B cell (primary cell): ENCODE data around the gene ARMC12. TPM values are rescaled to one million over a fixed set of nuclear protein-coding genes. Genes with fewer than 3 reads are reported as not detected.

Source experiments
- ATAC-seq: fragments of 200-7000 bp; cut with Tn5 transposase; one replicate; pipeline ENCODE4 v1.10.0; 2021; ENCODE audit warnings: low read depth, mild to moderate bottlenecking, moderate number of reproducible peaks, moderate library complexity
- CTCF ChIA-PET: fragments of 350-600 bp; sonication (Branson Sonifier 250); formaldehyde crosslinking; loops from one replicate; lab custom pipeline; 2021; ENCODE audit warnings: antibody characterized with exemption, inconsistent platforms; lab: Charles Lee
- POLR2A ChIA-PET: fragments of 350-600 bp; sonication (Branson Sonifier 250); formaldehyde crosslinking; loops from one replicate; lab custom pipeline; 2021; ENCODE audit warnings: antibody characterized with exemption; lab: Charles Lee
- DNase-seq: peaks from one replicate; pipeline ENCODE4 v3.0.0; 2013
- H2AFZ ChIP-seq: 2 replicates; pipeline ENCODE4 v1.6.1; 2012; ENCODE audit warnings: mild to moderate bottlenecking, low read depth, low read length; ENCODE audit not compliant: insufficient read depth, poor library complexity, severe bottlenecking
- H3K27ac ChIP-seq, 2 donors: 1 replicate in 1 of 2; 2 replicates in 1 of 2; pipeline ENCODE4 v1.5.1; 2012 to 2013; ENCODE audit warnings: low read length in 2 of 2, mild to moderate bottlenecking in 2 of 2, moderate library complexity in 1 of 2
- H3K27me3 ChIP-seq, 4 experiments: fragments of 200-600 bp in 1 of 4; sonication (generic) in 1 of 4; replicated peaks in 1 of 4; 1 replicate in 2 of 4; 2 replicates in 2 of 4; pipeline versions ENCODE4 v1.6.1 to v1.7.0; 2013 to 2016; ENCODE audit warnings: low read length in 3 of 4, mild to moderate bottlenecking in 2 of 4, mixed read lengths in 1 of 4, moderate library complexity in 1 of 4; ENCODE audit not compliant: insufficient read depth in 4 of 4, control insufficient read depth in 3 of 4; ENCODE audit errors: control extremely low read depth in 1 of 4
- H3K36me3 ChIP-seq, 2 experiments: replicated peaks in 1 of 2; 1 replicate in 1 of 2; 2 replicates in 1 of 2; pipeline versions ENCODE4 v1.6.1 to v1.7.1; 2013; ENCODE audit warnings: low read length in 1 of 2; ENCODE audit not compliant: insufficient read depth in 2 of 2, control insufficient read depth in 1 of 2; ENCODE audit errors: control extremely low read depth in 1 of 2, extremely low read depth in 1 of 2
- H3K4me1 ChIP-seq, 2 donors: fragments of 200-600 bp in 1 of 2; sonication (generic) in 1 of 2; 1 replicate in 1 of 2; 2 replicates in 1 of 2; pipeline versions ENCODE4 v1.5.1 to v1.6.1; 2013 to 2017; ENCODE audit warnings: low read length in 2 of 2; ENCODE audit not compliant: control insufficient read depth in 2 of 2, insufficient read depth in 2 of 2
- H3K4me2 ChIP-seq: replicated peaks from 2 replicates; pipeline ENCODE3; 2012; ENCODE audit warnings: mild to moderate bottlenecking, low read depth, low read length; ENCODE audit not compliant: poor library complexity, severe bottlenecking
- H3K4me3 ChIP-seq, 5 experiments: fragments of 200-600 bp in 1 of 5; sonication (generic) in 1 of 5; 1 replicate in 3 of 5; 2 replicates in 2 of 5; pipeline versions ENCODE4 v1.5.1 to v1.7.0; 2011 to 2016; ENCODE audit warnings: low read length in 4 of 5, mild to moderate bottlenecking in 4 of 5, low read depth in 2 of 5, control low read depth in 1 of 5, moderate library complexity in 1 of 5; ENCODE audit not compliant: insufficient read depth in 1 of 5; ENCODE audit errors: control extremely low read depth in 1 of 5, extremely low read depth in 1 of 5
- H3K79me2 ChIP-seq: fragments of 200-600 bp; sonication (generic); one replicate; pipeline ENCODE4 v1.6.0; 2016; ENCODE audit warnings: low read length; ENCODE audit not compliant: control insufficient read depth, insufficient read depth
- H3K9ac ChIP-seq: fragments of 200-600 bp; sonication (generic); 2 replicates; pipeline ENCODE4 v1.6.1; 2017; ENCODE audit warnings: mild to moderate bottlenecking, low read length, moderate library complexity
- H3K9me3 ChIP-seq, 3 donors: one replicate each; pipeline versions ENCODE4 v1.6.1 to v1.7.1; 2013; ENCODE audit warnings: low read length in 2 of 3; ENCODE audit not compliant: control insufficient read depth in 2 of 3, insufficient read depth in 1 of 3; ENCODE audit errors: control extremely low read depth in 1 of 3
- H4K20me1 ChIP-seq: 2 replicates; pipeline ENCODE4 v1.6.0; 2012; ENCODE audit warnings: mild to moderate bottlenecking, low read length; ENCODE audit not compliant: insufficient read depth, control insufficient read depth, poor library complexity, severe bottlenecking
- H3K27ac Mint-ChIP-seq: one replicate; pipeline ENCODE4 v1.8.0; 2021; ENCODE audit warnings: mixed read lengths
- H3K27me3 Mint-ChIP-seq: one replicate; pipeline ENCODE4 v1.8.0; 2021; ENCODE audit warnings: mixed read lengths
- H3K4me1 Mint-ChIP-seq: one replicate; pipeline ENCODE4 v1.8.0; 2021; ENCODE audit warnings: mixed read lengths
- H3K4me3 Mint-ChIP-seq: one replicate; pipeline ENCODE4 v1.8.0; 2021; ENCODE audit warnings: mixed read lengths
- H3K9me3 Mint-ChIP-seq: one replicate; pipeline ENCODE4 v1.8.0; 2022; ENCODE audit warnings: mixed read lengths; ENCODE audit not compliant: insufficient read depth
- EZH2 ChIP-seq: IDR thresholded peaks from 2 replicates; pipeline ENCODE4 v1.6.1; 2012; ENCODE audit warnings: borderline replicate concordance, low read depth, mild to moderate bottlenecking, moderate library complexity, low read length; ENCODE audit not compliant: insufficient read depth, poor library complexity, severe bottlenecking
- WGBS: methylation state at CpG from one replicate; pipeline ENCODE4 v1.1.5; 2013; ENCODE audit warnings: missing lambda C conversion rate; ENCODE audit not compliant: insufficient coverage; 5-methylcytosine and 5-hydroxymethylcytosine counted together
- intact Hi-C: fragments of 100-400 bp; cut with micrococcal nuclease; formaldehyde crosslinking; loops from one replicate; pipeline ENCODE4 v1.10.0; 2022
- polyA plus RNA-seq: library from polyadenylated mRNA; depleted of rRNA; stranded (reverse); fragments of >200 nt; gene quantifications from 2 replicates; pipeline ENCODE4 v1.2.3, GENCODE V29; 2012
- total RNA-seq, 2 donors: library from RNA; stranded (reverse); fragments of 120-200 nt in 1 of 2; gene quantifications; 1 replicate in 1 of 2; 2 replicates in 1 of 2; pipeline versions ENCODE4 v1.2.3 to v1.2.4, GENCODE V29; 2013 to 2022
- TF ChIP-seq, protein P1 (sequence below): fragments of 200-600 bp; IDR thresholded peaks from one replicate; pipeline ENCODE4 v1.8.0; 2022; ENCODE audit warnings: antibody characterized with exemption, mild to moderate bottlenecking

ARMC12 gene
- total and polyA plus RNA-seq, 2 donors (not counting 1 experiment from before 2014, with no cell fraction given), result 0.52 to 2.8 TPM

DNA sequence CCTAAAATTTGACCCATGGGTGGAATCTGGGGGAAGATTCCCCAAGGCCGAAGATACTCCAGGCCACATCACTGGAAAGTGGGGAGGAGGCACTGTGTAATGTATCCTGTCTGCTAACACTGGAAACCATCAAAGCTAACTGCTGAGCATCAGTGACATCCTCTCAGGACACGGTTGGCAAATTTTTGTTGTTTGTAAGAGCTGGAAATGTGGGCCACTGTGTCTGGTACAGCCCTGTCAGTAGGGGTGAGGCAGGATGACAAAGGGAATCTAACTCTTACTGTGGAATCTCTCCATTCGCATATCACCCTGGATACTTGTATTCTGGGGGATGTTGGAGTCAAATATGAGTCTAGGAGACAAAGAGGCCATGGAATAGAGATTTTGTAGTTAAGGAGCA, 22.6 kb downstream of the ARMC12 start:
- no peak overlapping the region for H3K27ac ChIP-seq
- H3K4me1 ChIP-seq, result peaks cover 27 to 31% of the 10 kb centered on the region in 2 donors
- ChIA-PET POLR2A (no interaction called here), CTCF (interaction anchor here (1.0 kb wide), 1 partner anchor 12 kb away, joined by 3 read pairs; no protein-coding TSS in a partner anchor)
- peaks cover 0 to 16% (median 6%) of the 10 kb centered on the region in 3 donors for H3K9me3 ChIP-seq
- H2AFZ ChIP-seq, result no peak overlapping the region
- WGBS, result 10% methylated on average over 2 of the region's 3 CpGs
- peaks cover 35% of the 10 kb centered on the region for H3K27me3 Mint-ChIP-seq
- H3K27me3 ChIP-seq, result peaks cover 0 to 29% (median 18%) of the 10 kb centered on the region in 4 experiments
- no peak overlapping the region for H3K4me3 Mint-ChIP-seq
- H3K9ac ChIP-seq, result no peak overlapping the region
- peaks cover 40% of the 10 kb centered on the region for H3K4me1 Mint-ChIP-seq
- TF ChIP-seq, protein P1, sequence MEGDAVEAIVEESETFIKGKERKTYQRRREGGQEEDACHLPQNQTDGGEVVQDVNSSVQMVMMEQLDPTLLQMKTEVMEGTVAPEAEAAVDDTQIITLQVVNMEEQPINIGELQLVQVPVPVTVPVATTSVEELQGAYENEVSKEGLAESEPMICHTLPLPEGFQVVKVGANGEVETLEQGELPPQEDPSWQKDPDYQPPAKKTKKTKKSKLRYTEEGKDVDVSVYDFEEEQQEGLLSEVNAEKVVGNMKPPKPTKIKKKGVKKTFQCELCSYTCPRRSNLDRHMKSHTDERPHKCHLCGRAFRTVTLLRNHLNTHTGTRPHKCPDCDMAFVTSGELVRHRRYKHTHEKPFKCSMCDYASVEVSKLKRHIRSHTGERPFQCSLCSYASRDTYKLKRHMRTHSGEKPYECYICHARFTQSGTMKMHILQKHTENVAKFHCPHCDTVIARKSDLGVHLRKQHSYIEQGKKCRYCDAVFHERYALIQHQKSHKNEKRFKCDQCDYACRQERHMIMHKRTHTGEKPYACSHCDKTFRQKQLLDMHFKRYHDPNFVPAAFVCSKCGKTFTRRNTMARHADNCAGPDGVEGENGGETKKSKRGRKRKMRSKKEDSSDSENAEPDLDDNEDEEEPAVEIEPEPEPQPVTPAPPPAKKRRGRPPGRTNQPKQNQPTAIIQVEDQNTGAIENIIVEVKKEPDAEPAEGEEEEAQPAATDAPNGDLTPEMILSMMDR, result no peak
- TF ChIP-seq EZH2, result no peak
- no peak overlapping the region for H3K4me3 ChIP-seq
- H3K36me3 ChIP-seq, result no peaks in the 10 kb centered on the region
- peak overlapping the region; percentile 20 for H3K4me2 ChIP-seq
- H4K20me1 ChIP-seq, result no peaks in the 10 kb centered on the region
- ATAC-seq (no peak), DNase-seq (no peak)
- H3K9me3 Mint-ChIP-seq, result peaks cover 3% of the 10 kb centered on the region
- no peaks in the 10 kb centered on the region for H3K79me2 ChIP-seq
- no peak overlapping the region for H3K27ac Mint-ChIP-seq
- intact Hi-C loops, result no loop called here

DNA sequence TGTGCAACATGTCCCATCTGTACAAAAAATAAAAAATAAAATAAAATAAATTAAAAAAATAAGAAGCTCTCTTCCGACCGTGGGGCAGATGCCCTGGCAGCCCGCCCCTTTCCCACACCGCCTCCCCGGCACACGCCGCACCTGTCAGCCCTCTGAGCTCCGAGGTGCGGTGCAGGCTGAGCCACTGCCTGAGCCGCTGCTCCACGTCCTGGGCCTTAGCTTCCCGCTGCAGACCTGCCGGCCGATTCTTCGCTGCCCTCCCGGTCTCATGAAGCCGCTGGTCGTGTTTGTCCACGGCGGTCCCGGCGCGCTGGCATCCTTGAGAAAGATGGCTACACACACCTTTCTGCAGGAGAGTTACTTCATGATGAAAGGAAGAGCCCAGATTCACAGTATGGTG, 28.9 kb downstream of the ARMC12 start:
- 94% methylated on average over 21 of the region's 23 CpGs for WGBS
- Mint-ChIP-seq H3K4me1 (peaks cover 27% of the 10 kb centered on the region), H3K4me3 (no peak overlapping the region), H3K9me3 (no peaks in the 10 kb centered on the region), H3K27ac (no peak overlapping the region), H3K27me3 (peaks cover 30% of the 10 kb centered on the region)
- POLR2A ChIA-PET, result no interaction called here
- Histone ChIP-seq H3K27ac (no peak overlapping the region), H3K4me1 (peaks cover 13 to 18% of the 10 kb centered on the region in 2 donors), H2AFZ (no peak overlapping the region), H3K9me3 (peaks cover 0 to 5% (median 0%) of the 10 kb centered on the region in 3 donors), H3K4me2 (no peak overlapping the region), H3K4me3 (no peak overlapping the region), H4K20me1 (no peaks in the 10 kb centered on the region), H3K9ac (no peak overlapping the region), H3K27me3 (peaks cover 0 to 33% (median 17%) of the 10 kb centered on the region in 4 experiments), H3K79me2 (no peaks in the 10 kb centered on the region), H3K36me3 (no peaks in the 10 kb centered on the region)
- no peak for DNase-seq
- intact Hi-C loops, result no loop called here
- CTCF ChIA-PET, result interaction anchor here (1.1 kb wide), 1 partner anchor 23 kb away, joined by 3 read pairs; no protein-coding TSS in a partner anchor
- TF ChIP-seq EZH2, result no peak
- TF ChIP-seq, protein P1, result no peak
- no peak for ATAC-seq
